ENCODE results near the gene TNFRSF4.
A peak's percentile ranks its signal among the peaks of the same experiment; 100 is the strongest.

The TNFRSF4 gene

GRCh38 chr1:1232208-1232795, 18.3 kb upstream of the TNFRSF4 start, which contains the start of gene B3GALT6:
B3GALT6 (plus strand) TSS chr1:1232237; CDS start chr1:1232279, 42 bp downstream.
- peak within 1 kb of the TSS; percentile 96 for H3K4me3 ChIP-seq (replicated peaks; ENCODE audit: low read depth, low read length)
- no peak for DNase-seq (ENCODE audit: extremely low read depth, low read depth)
- no peak for TF ChIP-seq CTCF (IDR thresholded peaks at IDR 0.05; ENCODE audit: low read depth, low read length, missing control alignments)

- TF ChIP-seq CTCF (IDR thresholded peaks at IDR 0.05; ENCODE audit: low read depth, low read length, missing control alignments) = no peak
- peak; percentile 82 for DNase-seq (ENCODE audit: extremely low read depth, low read depth)
- H3K4me3 ChIP-seq (replicated peaks; ENCODE audit: low read depth, low read length) = peak within 1 kb of the TSS; percentile 96
These were observed 17.7 kb upstream of the TNFRSF4 start, which contains the start of gene SDF4 for GRCh38 chr1:1231400-1232207. SDF4 (minus strand) TSS chr1:1232001; CDS start chr1:1228772, 3,229 bp downstream.

- peak; percentile 44 for DNase-seq (ENCODE audit: extremely low read depth, low read depth)
- H3K4me3 ChIP-seq (replicated peaks; ENCODE audit: low read depth, low read length) = peak overlapping the region; percentile 96
- peak; percentile 37 for TF ChIP-seq CTCF (IDR thresholded peaks at IDR 0.05; ENCODE audit: low read depth, low read length, missing control alignments)
These were observed 16.9 kb upstream of the TNFRSF4 start for GRCh38 chr1:1230656-1231399.

- peak overlapping the region; percentile 96 for H3K4me3 ChIP-seq (replicated peaks; ENCODE audit: low read depth, low read length)
- no peak for DNase-seq (ENCODE audit: extremely low read depth, low read depth)
- TF ChIP-seq CTCF (IDR thresholded peaks at IDR 0.05; ENCODE audit: low read depth, low read length, missing control alignments) = no peak
These were observed 15.8 kb upstream of the TNFRSF4 start for GRCh38 chr1:1229770-1230169.

GRCh38 chr1:1228596-1229321, 14.8 kb upstream of the TNFRSF4 start:
- DNase-seq (ENCODE audit: extremely low read depth, low read depth) = no peak
- TF ChIP-seq CTCF (IDR thresholded peaks at IDR 0.05; ENCODE audit: low read depth, low read length, missing control alignments) = no peak
- H3K4me3 ChIP-seq (replicated peaks; ENCODE audit: low read depth, low read length) = no peak overlapping the region

- no peak for DNase-seq (ENCODE audit: extremely low read depth, low read depth)
- H3K4me3 ChIP-seq (replicated peaks; ENCODE audit: low read depth, low read length) = no peak overlapping the region
- no peak for TF ChIP-seq CTCF (IDR thresholded peaks at IDR 0.05; ENCODE audit: low read depth, low read length, missing control alignments)
These were observed 14.2 kb upstream of the TNFRSF4 start for GRCh38 chr1:1228187-1228586.

Data from HFF-Myc (cell line).